Measurements from ENCODE around the gene CBR3. TPM values are rescaled to one million over a fixed set of nuclear protein-coding genes. Genes with fewer than 3 reads are reported as not detected.

CBR3 gene
- total and polyA plus RNA-seq, 7 experiments from 2014 or later, result 1.3 to 22.5 (median 5.6) TPM

GRCh38 chr21:36145259-36145658, 10.4 kb downstream of the CBR3 start:
- Histone ChIP-seq H3K27ac (ENCODE audit: low read depth, low read length) (no peak overlapping the region), H3K4me3 (ENCODE audit: low read length) (no peak overlapping the region), H3K27me3 (ENCODE audit: control insufficient read depth in 2 of 2, insufficient read depth in 2 of 2, low read length in 2 of 2) (no peaks in the 10 kb centered on the region), H3K9me3 (ENCODE audit: control insufficient read depth in 2 of 3, low read length in 3 of 3) (no peaks in the 10 kb centered on the region), H3K4me1 (ENCODE audit: control insufficient read depth in 2 of 2, insufficient read depth in 2 of 2, low read length in 2 of 2) (peaks cover 21 to 27% of the 10 kb centered on the region in 2 donors), H3K36me3 (ENCODE audit: control insufficient read depth in 2 of 3, insufficient read depth in 3 of 3, low read length in 3 of 3) (no peaks in the 10 kb centered on the region)
- POLR2A ChIA-PET, result interaction anchor here (0.6 to 1.4 kb wide), 5 partner anchors 10 to 864 kb away, joined by 3 to 6 read pairs (median 4); partner anchors contain the start of gene CBR3
- ATAC-seq, result no peak
- peak overlapping the region in 8 of 10 donors; percentile 20 to 58 (median 46) for H3K4me3 Mint-ChIP-seq
- H3K9me3 Mint-ChIP-seq, result no peaks in the 10 kb centered on the region
- CTCF ChIA-PET, result interaction anchor here (0.9 to 1.5 kb wide), 2 partner anchors 22 to 196 kb away, joined by 3 read pairs; no protein-coding TSS in a partner anchor
- peak overlapping the region in 7 of 9 donors; percentile 38 to 83 (median 67) for H3K27ac Mint-ChIP-seq
- peaks cover 0 to 23% (median 13%) of the 10 kb centered on the region in 5 donors for H3K36me3 Mint-ChIP-seq
- intact Hi-C loops (cut with micrococcal nuclease), result no loop called here
- no peaks in the 10 kb centered on the region for H3K27me3 Mint-ChIP-seq
- peaks cover 14 to 57% (median 45%) of the 10 kb centered on the region in 7 donors for H3K4me1 Mint-ChIP-seq
- DNase-seq, result peak in 5 of 9 donors; percentile 11 to 46 (median 32)

DNA sequence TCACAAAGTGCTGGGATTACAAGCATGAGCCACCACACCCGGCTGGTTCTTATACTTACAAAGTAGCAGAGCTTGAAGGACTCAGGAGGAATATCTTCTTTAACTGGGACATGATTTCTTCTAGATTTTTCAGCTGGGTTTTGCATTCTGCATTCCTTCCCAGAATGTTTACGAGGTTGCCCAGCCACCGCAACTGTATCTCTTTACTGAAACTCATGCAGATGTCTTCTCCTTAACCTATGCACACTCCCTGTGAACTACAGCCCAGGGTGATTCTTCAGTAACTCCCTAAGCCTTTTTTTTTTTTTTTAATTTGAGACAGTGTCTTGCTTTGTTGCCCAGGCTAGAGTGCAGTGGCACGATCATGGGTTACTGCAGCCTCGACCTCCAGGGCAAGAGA, 13.0 kb downstream of the CBR3 start:
- no peaks in the 10 kb centered on the region for H3K27me3 ChIP-seq (ENCODE audit: control insufficient read depth in 2 of 2, insufficient read depth in 2 of 2, low read length in 2 of 2)
- peaks cover 18 to 29% of the 10 kb centered on the region in 2 donors for H3K4me1 ChIP-seq (ENCODE audit: control insufficient read depth in 2 of 2, insufficient read depth in 2 of 2, low read length in 2 of 2)
- no peak overlapping the region for H3K27ac ChIP-seq (ENCODE audit: low read depth, low read length)
- intact Hi-C loops (cut with micrococcal nuclease), result no loop called here
- Mint-ChIP-seq H3K4me1 (peaks cover 14 to 57% (median 47%) of the 10 kb centered on the region in 7 donors), H3K9me3 (no peaks in the 10 kb centered on the region), H3K27me3 (peaks cover 0 to 3% (median 0%) of the 10 kb centered on the region in 5 donors), H3K36me3 (peaks cover 0 to 18% (median 8%) of the 10 kb centered on the region in 5 donors), H3K4me3 (no peak overlapping the region), H3K27ac (peak overlapping the region in 1 of 9 donors; percentile 8)
- H3K4me3 ChIP-seq (ENCODE audit: low read length), result no peak overlapping the region
- ChIA-PET POLR2A (interaction anchor here (0.6 to 1.0 kb wide), 2 partner anchors 62 to 174 kb away, joined by 3 read pairs; no protein-coding TSS in a partner anchor), CTCF (interaction anchor here (1.1 kb wide), 1 partner anchor 101 kb away, joined by 4 read pairs; no protein-coding TSS in a partner anchor)
- no peak for ATAC-seq
- no peak for DNase-seq
- H3K9me3 ChIP-seq (ENCODE audit: control insufficient read depth in 2 of 3, low read length in 3 of 3), result no peaks in the 10 kb centered on the region
- H3K36me3 ChIP-seq (ENCODE audit: control insufficient read depth in 2 of 3, insufficient read depth in 3 of 3, low read length in 3 of 3), result no peaks in the 10 kb centered on the region

DNA sequence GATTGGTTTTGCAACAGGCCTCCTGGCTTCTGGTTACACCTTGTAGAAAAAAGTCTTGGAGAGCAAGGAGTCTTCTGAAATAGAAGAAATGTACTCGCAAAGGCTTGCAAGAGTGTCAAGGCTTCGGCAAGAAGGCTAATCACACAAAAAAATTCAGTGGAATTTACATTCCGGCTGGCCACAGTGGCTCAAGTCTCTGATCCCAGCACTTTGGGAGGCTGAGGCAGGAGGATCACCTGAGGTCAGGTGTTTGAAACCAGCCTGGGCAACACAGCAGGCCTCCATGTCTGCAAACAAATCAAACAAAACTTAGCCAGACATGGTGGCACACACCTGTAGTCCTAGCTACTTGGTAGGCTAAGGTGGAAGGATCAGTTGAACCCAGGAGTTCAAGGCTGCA, 14.0 kb downstream of the CBR3 start:
- H3K36me3 Mint-ChIP-seq, result peaks cover 0 to 19% (median 8%) of the 10 kb centered on the region in 5 donors
- peaks cover 19 to 61% (median 53%) of the 10 kb centered on the region in 7 donors for H3K4me1 Mint-ChIP-seq
- CTCF ChIA-PET, result no interaction called here

DNA sequence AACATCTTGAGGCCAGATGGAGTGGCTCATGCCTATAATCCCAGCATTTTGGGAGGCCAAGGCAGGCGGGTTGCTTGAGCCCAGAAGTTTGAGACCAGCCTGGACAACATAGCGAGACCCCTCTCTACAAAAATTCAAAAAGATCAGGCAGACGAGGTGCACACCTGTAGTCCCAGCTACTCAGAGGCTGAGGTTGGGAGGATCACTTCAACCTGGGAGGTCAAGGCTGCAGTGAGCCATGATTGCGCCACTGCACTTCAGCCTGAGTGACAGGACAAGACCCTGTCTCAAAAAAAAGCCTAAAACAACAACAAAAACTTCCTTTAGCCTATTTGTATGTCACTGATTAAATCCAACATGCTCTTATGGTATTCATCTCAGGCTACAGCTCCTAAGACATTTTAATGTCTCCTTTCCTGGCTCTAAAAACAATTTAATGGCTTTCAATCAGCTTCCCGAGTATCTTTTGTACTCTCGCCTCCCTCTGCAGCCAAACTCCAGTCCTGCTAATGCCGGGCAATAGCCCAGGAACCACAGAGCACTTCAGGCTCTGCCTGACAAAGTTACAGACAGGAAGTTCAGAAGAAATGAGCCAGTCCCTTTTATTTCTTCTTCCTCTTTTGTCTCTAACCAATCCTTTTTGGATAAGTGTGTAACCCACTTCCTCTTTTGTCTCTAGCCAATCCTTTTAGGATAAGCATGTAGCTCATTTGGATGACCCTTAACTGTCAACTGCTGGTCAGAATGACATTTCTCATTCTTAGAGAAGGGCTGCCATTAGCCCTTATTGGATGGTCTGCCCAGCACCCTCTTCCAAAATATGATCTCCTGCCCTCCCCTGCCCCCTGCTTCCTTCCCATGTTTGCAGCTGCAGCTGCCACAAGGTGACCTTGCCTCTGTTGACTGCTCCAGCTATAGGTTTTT, 15.2 kb downstream of the CBR3 start:
- Mint-ChIP-seq H3K9me3 (no peaks in the 10 kb centered on the region), H3K4me3 (peak overlapping the region in 7 of 10 donors; percentile 26 to 75 (median 64)), H3K27me3 (peaks cover 0 to 7% (median 0%) of the 10 kb centered on the region in 5 donors), H3K36me3 (peaks cover 0 to 18% (median 8%) of the 10 kb centered on the region in 5 donors), H3K27ac (peak overlapping the region; percentile 40 to 91 (median 84)), H3K4me1 (peaks cover 21 to 59% (median 51%) of the 10 kb centered on the region in 7 donors)
- intact Hi-C loops (cut with micrococcal nuclease), result loop anchor here in 1 of 2 donors (5.0 kb wide), 1 partner anchor 37 kb away; no protein-coding TSS in a partner anchor
- no peaks in the 10 kb centered on the region for H3K9me3 ChIP-seq (ENCODE audit: control insufficient read depth in 2 of 3, low read length in 3 of 3)
- peaks cover 18 to 35% of the 10 kb centered on the region in 2 donors for H3K4me1 ChIP-seq (ENCODE audit: control insufficient read depth in 2 of 2, insufficient read depth in 2 of 2, low read length in 2 of 2)
- ChIA-PET POLR2A (interaction anchor here (0.8 to 1.8 kb wide), 4 partner anchors 8 to 71 kb away, joined by 3 to 8 read pairs (median 4); no protein-coding TSS in a partner anchor), CTCF (interaction anchor here (0.6 to 3.7 kb wide), 12 partner anchors 9 to 194 kb away, joined by 3 to 26 read pairs (median 4); no protein-coding TSS in a partner anchor)
- no peak overlapping the region for H3K4me3 ChIP-seq (ENCODE audit: low read length)
- DNase-seq, result no peak
- H3K27ac ChIP-seq (ENCODE audit: low read depth, low read length), result peak overlapping the region; percentile 18
- ATAC-seq, result peak; percentile 77
- no peaks in the 10 kb centered on the region for H3K27me3 ChIP-seq (ENCODE audit: control insufficient read depth in 2 of 2, insufficient read depth in 2 of 2, low read length in 2 of 2)
- H3K36me3 ChIP-seq (ENCODE audit: control insufficient read depth in 2 of 3, insufficient read depth in 3 of 3, low read length in 3 of 3), result no peaks in the 10 kb centered on the region

More for the DNA sequence above, 14.0 kb downstream of the CBR3 start:
- H3K4me1 ChIP-seq (ENCODE audit: control insufficient read depth in 2 of 2, insufficient read depth in 2 of 2, low read length in 2 of 2), result peaks cover 18 to 35% of the 10 kb centered on the region in 2 donors
- DNase-seq (no peak), ATAC-seq (no peak)
- Mint-ChIP-seq H3K27me3 (peaks cover 0 to 6% (median 0%) of the 10 kb centered on the region in 5 donors), H3K9me3 (no peaks in the 10 kb centered on the region), H3K27ac (peak overlapping the region in 1 of 9 donors; percentile 83), H3K4me3 (no peak overlapping the region)
- no peak overlapping the region for H3K27ac ChIP-seq (ENCODE audit: low read depth, low read length)
- no peaks in the 10 kb centered on the region for H3K9me3 ChIP-seq (ENCODE audit: control insufficient read depth in 2 of 3, low read length in 3 of 3)
- H3K27me3 ChIP-seq (ENCODE audit: control insufficient read depth in 2 of 2, insufficient read depth in 2 of 2, low read length in 2 of 2), result no peaks in the 10 kb centered on the region
- intact Hi-C loops (cut with micrococcal nuclease), result no loop called here
- no peaks in the 10 kb centered on the region for H3K36me3 ChIP-seq (ENCODE audit: control insufficient read depth in 2 of 3, insufficient read depth in 3 of 3, low read length in 3 of 3)
- POLR2A ChIA-PET, result interaction anchor here (1.8 kb wide), 1 partner anchor 11 kb away, joined by 8 read pairs; no protein-coding TSS in a partner anchor
- no peak overlapping the region for H3K4me3 ChIP-seq (ENCODE audit: low read length)

DNA sequence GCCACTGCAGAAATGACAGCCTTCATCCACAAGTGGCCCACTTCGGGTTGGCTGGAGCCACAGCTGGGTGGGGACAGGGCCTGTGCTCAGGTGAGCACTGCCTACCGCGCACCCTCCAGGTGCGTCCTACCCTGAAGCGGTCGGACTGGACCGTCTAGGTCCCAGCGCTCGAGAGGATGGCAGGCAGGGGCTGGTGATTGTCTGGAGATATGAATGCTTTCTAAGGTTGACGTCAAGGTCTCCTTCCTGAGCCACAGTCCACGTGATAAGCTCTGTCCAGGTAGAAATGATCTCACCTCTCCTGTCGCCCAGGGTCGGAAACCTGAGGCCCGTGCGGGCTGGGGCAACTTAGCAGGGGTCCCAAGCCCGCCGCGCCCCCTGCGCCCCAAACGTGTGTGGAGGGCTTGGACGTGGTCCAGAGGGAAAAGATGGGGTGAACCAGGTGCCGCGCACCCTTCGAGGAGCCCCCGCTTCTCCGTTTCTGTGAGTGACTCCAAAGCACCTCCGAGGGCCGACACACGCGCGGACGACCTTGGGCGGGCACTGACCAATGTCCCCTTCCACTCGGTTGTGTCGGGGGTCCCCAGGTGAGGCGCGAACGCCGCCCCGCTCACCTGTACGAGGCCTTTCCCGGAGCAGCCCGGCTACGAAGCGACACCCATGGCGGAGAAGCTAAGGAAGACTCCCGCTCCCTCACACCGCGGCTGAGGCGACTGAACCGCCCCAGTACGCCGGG, 20.9 kb downstream of the CBR3 start:
- intact Hi-C loops (cut with micrococcal nuclease), result loop anchor here (1.0 to 5.0 kb wide), 16 partner anchors 14 to 1407 kb away; partner anchors contain the start of genes CBR3 (in 2 of the 2), CHAF1B (in 2 of the 2), DYRK1A (in 2 of the 2) and MORC3 (in 2 of the 2)
- Mint-ChIP-seq H3K9me3 (no peaks in the 10 kb centered on the region), H3K4me1 (peaks cover 12 to 49% (median 37%) of the 10 kb centered on the region in 7 donors), H3K27ac (peak overlapping the region in 8 of 9 donors; percentile 46 to 88 (median 58)), H3K4me3 (peak overlapping the region; percentile 71 to 91 (median 86)), H3K27me3 (peaks cover 0 to 13% (median 0%) of the 10 kb centered on the region in 5 donors), H3K36me3 (peaks cover 0 to 5% (median 0%) of the 10 kb centered on the region in 5 donors)
- Histone ChIP-seq H3K4me3 (ENCODE audit: low read length) (peak overlapping the region; percentile 81), H3K9me3 (ENCODE audit: control insufficient read depth in 2 of 3, low read length in 3 of 3) (no peaks in the 10 kb centered on the region), H3K4me1 (ENCODE audit: control insufficient read depth in 2 of 2, insufficient read depth in 2 of 2, low read length in 2 of 2) (peaks cover 11 to 13% of the 10 kb centered on the region in 2 donors), H3K27ac (ENCODE audit: low read depth, low read length) (peak overlapping the region; percentile 77), H3K36me3 (ENCODE audit: control insufficient read depth in 2 of 3, insufficient read depth in 3 of 3, low read length in 3 of 3) (no peaks in the 10 kb centered on the region), H3K27me3 (ENCODE audit: control insufficient read depth in 2 of 2, insufficient read depth in 2 of 2, low read length in 2 of 2) (no peaks in the 10 kb centered on the region)
- no peak for ATAC-seq
- POLR2A ChIA-PET, result interaction anchor here (0.6 to 2.3 kb wide), 11 partner anchors 9 to 166 kb away, joined by 3 to 10 read pairs (median 5); partner anchors contain the start of gene MORC3
- CTCF ChIA-PET, result interaction anchor here (0.8 to 1.5 kb wide), 3 partner anchors 18 to 173 kb away, joined by 3 to 7 read pairs (median 3); no protein-coding TSS in a partner anchor
- DNase-seq, result peak in 4 of 9 donors; percentile 11 to 44 (median 19)
